A673 (cell line): ENCODE results near the gene KIFC3.

ENCODE experiments used
- EZH2 ChIP-seq: fragments of 200-600 bp; sonication (generic); IDR thresholded peaks from 2 replicates; pipeline ENCODE4 v1.6.1; 2017; ENCODE audit warnings: borderline replicate concordance, low read depth, mild to moderate bottlenecking, mixed read lengths, antibody characterized with exemption, low read length; ENCODE audit not compliant: poor library complexity, severe bottlenecking
- TF ChIP-seq, protein P1 (sequence below): fragments of 300-800, 200-600 bp; sonication (generic); conservative IDR thresholded peaks from 2 replicates; pipeline ENCODE4 v1.5.1; 2017; ENCODE audit warnings: low read depth, mild to moderate bottlenecking, antibody characterized with exemption, low read length, moderate library complexity, mixed read lengths

DNA sequence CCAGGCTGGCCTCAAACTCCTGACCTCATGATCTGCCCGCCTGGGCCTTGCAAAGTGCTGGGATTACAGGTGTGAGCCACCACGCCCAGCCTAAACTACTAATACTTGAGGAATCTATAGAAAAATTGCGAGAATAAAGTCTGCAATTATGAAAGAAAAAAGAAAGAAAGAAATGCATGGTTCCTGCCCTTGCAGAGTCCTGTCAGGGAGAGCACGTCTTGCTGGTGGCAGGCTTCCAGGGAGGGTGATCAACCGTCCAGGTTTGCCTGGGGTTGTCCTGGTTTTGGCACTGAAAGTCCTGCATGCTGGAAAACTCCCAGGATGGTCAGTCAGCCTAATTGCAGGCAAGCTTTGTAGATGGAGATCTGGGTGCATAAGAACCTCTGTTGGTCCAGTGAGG is 21.5 kb upstream of the KIFC3 start:
- TF ChIP-seq, protein P1, sequence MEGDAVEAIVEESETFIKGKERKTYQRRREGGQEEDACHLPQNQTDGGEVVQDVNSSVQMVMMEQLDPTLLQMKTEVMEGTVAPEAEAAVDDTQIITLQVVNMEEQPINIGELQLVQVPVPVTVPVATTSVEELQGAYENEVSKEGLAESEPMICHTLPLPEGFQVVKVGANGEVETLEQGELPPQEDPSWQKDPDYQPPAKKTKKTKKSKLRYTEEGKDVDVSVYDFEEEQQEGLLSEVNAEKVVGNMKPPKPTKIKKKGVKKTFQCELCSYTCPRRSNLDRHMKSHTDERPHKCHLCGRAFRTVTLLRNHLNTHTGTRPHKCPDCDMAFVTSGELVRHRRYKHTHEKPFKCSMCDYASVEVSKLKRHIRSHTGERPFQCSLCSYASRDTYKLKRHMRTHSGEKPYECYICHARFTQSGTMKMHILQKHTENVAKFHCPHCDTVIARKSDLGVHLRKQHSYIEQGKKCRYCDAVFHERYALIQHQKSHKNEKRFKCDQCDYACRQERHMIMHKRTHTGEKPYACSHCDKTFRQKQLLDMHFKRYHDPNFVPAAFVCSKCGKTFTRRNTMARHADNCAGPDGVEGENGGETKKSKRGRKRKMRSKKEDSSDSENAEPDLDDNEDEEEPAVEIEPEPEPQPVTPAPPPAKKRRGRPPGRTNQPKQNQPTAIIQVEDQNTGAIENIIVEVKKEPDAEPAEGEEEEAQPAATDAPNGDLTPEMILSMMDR, result no peak
- no peak for TF ChIP-seq EZH2
